Cortex of kidney (tissue), 1 donor: ENCODE results near the gene NLRC3.
"Not testable (repeated sequence)": the region's sequence is repeated elsewhere in the genome, so short reads cannot be mapped to it uniquely, and the experiment has no call there.

Experiments used
- DNase-seq: peaks from one replicate; lab custom pipeline; 2025; lab: John Stamatoyannopoulos, UW

The NLRC3 gene

GRCh38 chr16:3513892-3514583 lies 63.2 kb downstream of the NLRC3 start:
- no peak for DNase-seq

DNA sequence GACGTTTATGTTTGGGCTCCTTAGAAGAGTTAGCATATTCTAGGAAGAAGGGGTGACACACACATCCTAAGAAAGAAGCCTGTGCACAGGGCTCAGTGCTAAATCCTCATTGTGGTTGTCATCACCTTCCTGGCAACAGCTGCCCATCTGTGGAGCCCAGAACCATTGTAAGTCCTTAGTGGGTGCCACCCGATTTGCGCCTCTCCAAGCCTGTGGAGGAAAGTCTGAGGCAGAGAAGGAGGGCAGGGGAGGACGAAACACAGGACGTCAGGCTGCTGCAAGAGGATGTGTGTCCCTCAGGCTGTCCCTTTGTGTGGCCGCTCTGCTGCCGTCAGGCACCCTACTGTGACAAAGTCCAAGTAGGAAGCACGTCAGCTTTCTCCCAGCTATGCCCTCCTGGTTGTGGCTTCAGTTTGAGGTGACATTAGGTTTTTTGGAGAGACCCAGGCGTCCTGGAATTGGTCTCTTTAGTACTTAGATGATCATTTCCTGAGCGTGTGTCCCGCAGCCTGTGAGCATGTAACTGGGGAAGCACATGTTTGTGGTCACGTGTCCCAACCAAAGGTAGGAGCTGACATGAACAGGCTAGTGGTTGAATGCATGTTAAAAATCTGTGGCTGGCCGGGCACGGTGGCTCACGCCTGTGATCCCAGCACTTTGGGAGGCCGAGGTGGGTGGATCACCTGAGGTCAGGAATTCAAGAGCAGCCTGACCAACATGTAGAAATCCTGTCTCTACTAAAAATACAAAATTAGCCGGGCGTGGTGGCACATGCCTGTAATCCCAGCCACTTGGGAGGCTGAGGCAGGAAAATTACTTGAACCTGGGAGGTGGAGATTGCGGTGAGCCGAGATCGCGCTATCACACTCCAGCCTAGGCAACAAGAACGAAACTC lies 65.7 kb downstream of the NLRC3 start:
- DNase-seq: no peak

GRCh38 chr16:3510416-3510815 lies 66.8 kb downstream of the NLRC3 start:
- no peak for DNase-seq

- DNase-seq: no peak
Measured at GRCh38 chr16:3509470-3509928, 67.7 kb downstream of the NLRC3 start.

- no peak for DNase-seq
Measured at GRCh38 chr16:3508736-3509135, 68.5 kb downstream of the NLRC3 start.

DNA sequence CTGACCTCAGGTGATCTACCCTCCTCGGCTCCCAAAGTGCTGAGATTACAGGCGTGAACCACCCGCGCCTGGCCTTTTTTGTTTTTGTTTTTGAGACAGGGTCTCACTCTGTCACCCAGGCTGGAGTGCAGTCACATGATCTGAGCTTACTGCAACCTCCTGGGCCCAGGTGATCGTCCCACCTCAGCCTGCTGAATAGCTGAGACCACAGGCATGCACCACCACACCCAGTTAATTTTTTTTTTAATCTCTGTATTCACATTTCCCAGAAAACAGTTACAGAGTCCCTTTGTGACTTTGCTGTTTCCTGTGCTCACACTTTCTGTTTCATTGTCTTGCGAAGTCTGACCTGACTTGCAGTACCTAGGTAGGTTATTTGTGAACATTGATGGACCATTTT lies 73.7 kb downstream of the NLRC3 start:
- no peak for DNase-seq

DNA sequence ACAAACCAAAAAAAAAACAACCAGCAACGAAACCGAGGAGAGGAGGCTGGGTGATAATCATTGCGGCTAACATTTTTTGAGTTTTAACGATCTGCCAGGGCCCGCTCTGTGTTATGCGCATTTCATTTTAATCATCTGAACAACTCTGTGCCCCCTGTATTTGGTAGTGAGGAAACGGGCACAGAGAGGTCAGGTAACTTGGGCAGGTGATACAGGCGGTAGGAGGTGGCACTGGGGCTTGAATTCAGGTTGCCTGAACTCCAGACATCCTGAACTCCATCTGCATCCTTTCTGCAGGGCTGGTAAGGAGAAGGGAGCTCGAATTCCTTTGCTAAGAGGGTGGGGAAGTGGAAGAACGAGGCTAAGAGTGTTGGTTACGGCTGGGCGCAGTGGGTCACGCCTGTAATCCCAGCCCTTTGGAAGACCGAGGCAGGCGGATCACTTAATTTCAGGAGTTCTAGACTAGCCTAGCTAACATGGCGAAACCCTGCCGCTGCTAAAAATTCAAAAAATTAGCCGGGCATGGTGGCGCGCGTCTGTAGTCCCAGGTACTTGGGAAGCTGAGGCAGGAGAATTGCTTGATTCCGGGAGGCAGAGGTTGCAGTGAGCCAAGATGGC lies 75.3 kb downstream of the NLRC3 start:
- no peak for DNase-seq

DNA sequence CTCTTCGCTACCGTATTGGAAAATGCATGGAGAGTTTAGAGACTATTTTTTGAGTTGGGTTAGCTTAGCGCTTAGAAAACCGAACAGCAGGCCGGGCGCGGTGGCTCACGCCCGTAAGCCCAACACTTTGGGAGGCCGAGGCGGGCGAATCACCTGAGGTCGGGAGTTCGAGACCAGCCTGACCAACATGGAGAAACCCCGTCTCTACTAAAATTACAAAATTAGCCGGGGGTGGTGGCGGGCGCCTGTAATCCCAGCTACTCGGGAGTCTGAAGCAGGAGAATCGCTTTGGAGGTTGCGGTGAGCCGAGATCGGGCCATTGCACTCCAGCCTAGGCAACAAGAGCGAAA lies 75.8 kb downstream of the NLRC3 start:
- not testable (repeated sequence) for DNase-seq

DNA sequence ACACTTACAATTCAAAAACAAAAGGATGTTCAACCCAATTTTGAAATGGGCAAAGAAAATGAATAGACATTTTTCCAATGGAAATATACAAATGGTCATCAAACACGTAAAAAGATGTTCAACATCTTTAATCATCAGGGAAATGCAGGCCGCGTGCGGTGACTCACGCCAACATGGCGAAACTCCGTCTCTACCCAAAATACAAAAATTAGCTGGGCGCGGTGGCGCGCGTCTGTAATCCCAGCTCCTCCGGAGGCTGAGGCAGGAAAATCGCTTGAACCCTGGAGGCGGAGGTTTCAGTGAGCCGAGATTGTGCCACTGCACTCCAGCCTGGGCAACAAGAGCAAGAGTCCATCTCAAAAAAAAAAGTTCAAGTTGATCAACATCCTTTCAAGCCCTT lies 78.2 kb downstream of the NLRC3 start:
- DNase-seq: no peak

- no peak for DNase-seq
Measured at GRCh38 chr16:3497771-3498170, 79.4 kb downstream of the NLRC3 start.

GRCh38 chr16:3496386-3496785 lies 80.8 kb downstream of the NLRC3 start:
- DNase-seq: no peak

GRCh38 chr16:3495176-3495575 lies 82.0 kb downstream of the NLRC3 start, which contains the start of gene C16orf90:
TSS of gene C16orf90 (minus strand) at chr16:3495489. CDS start at chr16:3495421, 68 bp downstream.
- DNase-seq: no peak

- DNase-seq: no peak
Measured at GRCh38 chr16:3494386-3494973, 82.7 kb downstream of the NLRC3 start.

GRCh38 chr16:3492356-3492755 lies 84.8 kb downstream of the NLRC3 start:
- DNase-seq: no peak

DNA sequence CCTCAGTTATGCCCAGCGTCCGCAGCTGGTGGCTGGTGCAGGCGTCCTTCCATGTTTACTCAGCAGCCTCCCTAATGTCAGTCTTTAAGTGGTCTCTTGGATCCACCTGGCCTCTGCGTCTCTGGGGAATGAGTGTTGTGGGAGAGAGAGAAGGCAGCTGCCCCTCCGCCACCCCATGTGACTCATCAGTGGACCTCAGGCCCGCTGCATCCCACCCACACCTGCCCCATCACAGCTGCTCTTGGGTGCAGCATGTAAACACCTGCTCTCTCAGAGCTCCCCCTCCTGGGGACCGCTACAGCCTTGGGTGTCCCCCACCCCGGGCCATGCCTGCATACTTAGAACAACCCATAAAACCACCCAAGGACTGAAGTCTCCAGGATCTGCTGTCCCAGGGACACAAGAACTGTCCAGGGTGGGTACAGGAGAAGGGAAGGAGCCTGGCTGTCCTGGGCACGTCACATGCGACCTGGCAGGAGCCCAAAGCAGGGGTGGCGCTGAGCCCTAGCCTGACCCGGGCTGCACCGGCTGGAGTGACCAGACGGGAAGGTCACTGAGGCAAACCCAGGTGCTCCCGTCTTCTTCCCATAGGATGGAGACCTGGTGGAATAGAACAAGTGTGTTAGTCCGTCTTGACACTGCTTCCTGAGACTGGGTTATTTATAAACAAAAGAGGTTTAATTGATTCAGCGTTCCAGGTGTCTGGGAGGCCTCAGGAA lies 86.1 kb downstream of the NLRC3 start:
- DNase-seq: no peak
